Ectodermal cell (in vitro differentiated cells): ENCODE measurements around the gene GMDS.

Experiments used
- H3K27ac ChIP-seq: 2 replicates; pipeline ENCODE4 v1.7.0; 2013; ENCODE audit warnings: mild to moderate bottlenecking, low read depth, low read length; ENCODE audit not compliant: insufficient read depth, poor library complexity, severe bottlenecking
- H3K27me3 ChIP-seq: 2 replicates; pipeline ENCODE4 v1.7.0; 2013; ENCODE audit warnings: mild to moderate bottlenecking, low read length; ENCODE audit not compliant: insufficient read depth, control insufficient read depth, poor library complexity, severe bottlenecking
- H3K36me3 ChIP-seq: one replicate; pipeline ENCODE4 v1.7.0; 2013; ENCODE audit warnings: low read length; ENCODE audit not compliant: control insufficient read depth, insufficient read depth
- H3K4me1 ChIP-seq: one replicate; pipeline ENCODE4 v1.7.0; 2013; ENCODE audit warnings: low read length; ENCODE audit not compliant: control insufficient read depth, insufficient read depth
- H3K4me3 ChIP-seq: 2 replicates; pipeline ENCODE4 v1.7.0; 2013; ENCODE audit warnings: low read depth, low read length, control low read depth; ENCODE audit not compliant: insufficient read depth
- H3K9me3 ChIP-seq: 2 replicates; pipeline ENCODE4 v1.7.0; 2013; ENCODE audit warnings: mild to moderate bottlenecking, low read length, moderate library complexity; ENCODE audit not compliant: control insufficient read depth
- WGBS, 2 experiments: methylation state at CpG; one replicate each; pipeline ENCODE4 v1.1.7; 2013; ENCODE audit warnings: missing lambda C conversion rate in 2 of 2; 5-methylcytosine and 5-hydroxymethylcytosine counted together

Gene GMDS

GRCh38 chr6:1575210-1576041, 670.0 kb downstream of the GMDS start:
- peaks cover 16% of the 10 kb centered on the region for H3K4me1 ChIP-seq
- H3K9me3 ChIP-seq, result no peaks in the 10 kb centered on the region
- H3K4me3 ChIP-seq, result no peak overlapping the region
- WGBS, 2 experiments, result 64 to 68% methylated on average over 16 of the region's 16 CpGs
- no peaks in the 10 kb centered on the region for H3K27me3 ChIP-seq
- H3K36me3 ChIP-seq, result no peaks in the 10 kb centered on the region
- no peak overlapping the region for H3K27ac ChIP-seq

GRCh38 chr6:1574890-1575209, 670.6 kb downstream of the GMDS start:
- no peaks in the 10 kb centered on the region for H3K9me3 ChIP-seq
- H3K4me1 ChIP-seq, result peaks cover 13% of the 10 kb centered on the region
- H3K27ac ChIP-seq, result no peak overlapping the region
- H3K36me3 ChIP-seq, result no peaks in the 10 kb centered on the region
- no peaks in the 10 kb centered on the region for H3K27me3 ChIP-seq
- no peak overlapping the region for H3K4me3 ChIP-seq
- 34 to 36% methylated on average over 6 of the region's 6 CpGs for WGBS, 2 experiments

GRCh38 chr6:1574083-1574761, 671.2 kb downstream of the GMDS start:
- H3K27ac ChIP-seq, result no peak overlapping the region
- 72 to 73% methylated on average over 13 of the region's 13 CpGs for WGBS, 2 experiments
- H3K9me3 ChIP-seq, result no peaks in the 10 kb centered on the region
- H3K36me3 ChIP-seq, result no peaks in the 10 kb centered on the region
- no peaks in the 10 kb centered on the region for H3K27me3 ChIP-seq
- H3K4me3 ChIP-seq, result no peak overlapping the region
- peaks cover 13% of the 10 kb centered on the region for H3K4me1 ChIP-seq
